HG03175 (cell line): ENCODE data around the gene ADAMTS2.

ENCODE experiments used
- ATAC-seq: cut with Tn5 transposase; IDR thresholded peaks from one replicate; pipeline ENCODE4 v1.9.1; 2021; ENCODE audit warnings: mild to moderate bottlenecking, moderate library complexity; ENCODE audit not compliant: unreplicated experiment

The ADAMTS2 gene

DNA sequence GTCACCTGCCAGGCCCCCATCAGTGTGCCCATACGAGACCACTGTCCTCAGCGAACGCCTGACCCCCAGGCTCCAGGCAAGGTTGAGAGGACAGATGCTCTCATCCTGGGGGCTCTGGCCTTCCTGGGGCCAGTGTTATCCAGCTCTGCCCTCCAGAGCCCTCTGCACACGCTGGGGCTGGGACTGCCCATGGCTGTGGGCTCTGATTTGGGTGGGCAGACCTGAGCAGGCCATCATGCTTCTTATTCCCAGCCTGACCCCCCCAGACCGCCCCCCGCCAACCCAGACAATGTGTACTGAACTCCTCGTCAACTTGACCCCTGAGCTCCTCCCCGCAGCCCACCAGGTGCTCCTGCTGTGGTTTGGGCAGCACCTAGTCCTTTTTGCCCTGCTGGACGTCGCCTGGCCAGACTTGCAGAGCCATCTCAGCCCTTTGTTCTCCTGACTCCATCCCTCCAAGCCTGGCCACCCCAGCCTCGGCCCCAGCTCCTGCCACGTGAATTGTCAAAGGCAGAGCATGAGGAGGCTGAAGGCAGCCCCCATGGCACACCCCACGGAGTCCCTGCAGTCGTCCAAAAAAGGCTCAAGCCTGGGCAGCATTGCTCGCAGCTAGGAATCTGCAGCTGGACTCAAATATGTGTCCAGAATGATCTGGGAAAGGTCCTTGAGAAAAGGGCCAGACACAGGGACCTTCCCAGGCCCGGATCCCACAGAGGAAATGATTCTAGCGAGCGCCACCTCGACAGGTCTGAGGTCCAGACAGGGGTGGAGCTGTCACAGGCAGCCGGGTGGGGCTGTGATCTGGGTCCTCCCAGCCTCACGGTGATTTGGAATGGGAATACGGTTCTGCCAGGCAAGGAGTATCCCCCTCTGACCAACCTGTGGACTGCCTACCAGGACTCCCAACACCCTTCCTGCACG lies 87.0 kb downstream of the ADAMTS2 start:
- no peak for ATAC-seq

DNA sequence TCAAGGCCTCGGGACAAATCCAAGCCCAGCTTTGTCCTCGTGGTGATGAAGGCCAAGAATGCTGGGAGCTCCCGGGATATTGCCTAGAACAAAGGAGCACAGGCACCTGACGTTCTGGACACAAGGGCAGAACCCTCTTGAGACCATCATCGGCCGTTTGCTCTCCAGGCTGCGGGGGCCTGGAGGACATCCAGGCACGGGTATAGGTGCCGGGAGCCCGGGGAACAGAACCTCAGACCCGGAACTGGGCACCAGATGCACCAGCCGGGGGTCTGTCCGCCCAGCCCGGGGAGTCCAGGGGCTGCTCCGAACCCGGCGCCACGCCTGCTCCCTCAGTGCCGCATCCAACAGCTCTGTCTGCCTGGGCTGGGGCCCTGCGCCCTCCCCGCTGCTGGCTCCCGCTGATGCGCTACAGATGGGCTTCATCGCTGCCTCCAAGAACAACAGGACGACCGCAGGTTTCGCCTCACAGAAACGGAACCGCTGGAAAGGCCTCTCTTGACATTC lies 88.0 kb downstream of the ADAMTS2 start:
- no peak for ATAC-seq

DNA sequence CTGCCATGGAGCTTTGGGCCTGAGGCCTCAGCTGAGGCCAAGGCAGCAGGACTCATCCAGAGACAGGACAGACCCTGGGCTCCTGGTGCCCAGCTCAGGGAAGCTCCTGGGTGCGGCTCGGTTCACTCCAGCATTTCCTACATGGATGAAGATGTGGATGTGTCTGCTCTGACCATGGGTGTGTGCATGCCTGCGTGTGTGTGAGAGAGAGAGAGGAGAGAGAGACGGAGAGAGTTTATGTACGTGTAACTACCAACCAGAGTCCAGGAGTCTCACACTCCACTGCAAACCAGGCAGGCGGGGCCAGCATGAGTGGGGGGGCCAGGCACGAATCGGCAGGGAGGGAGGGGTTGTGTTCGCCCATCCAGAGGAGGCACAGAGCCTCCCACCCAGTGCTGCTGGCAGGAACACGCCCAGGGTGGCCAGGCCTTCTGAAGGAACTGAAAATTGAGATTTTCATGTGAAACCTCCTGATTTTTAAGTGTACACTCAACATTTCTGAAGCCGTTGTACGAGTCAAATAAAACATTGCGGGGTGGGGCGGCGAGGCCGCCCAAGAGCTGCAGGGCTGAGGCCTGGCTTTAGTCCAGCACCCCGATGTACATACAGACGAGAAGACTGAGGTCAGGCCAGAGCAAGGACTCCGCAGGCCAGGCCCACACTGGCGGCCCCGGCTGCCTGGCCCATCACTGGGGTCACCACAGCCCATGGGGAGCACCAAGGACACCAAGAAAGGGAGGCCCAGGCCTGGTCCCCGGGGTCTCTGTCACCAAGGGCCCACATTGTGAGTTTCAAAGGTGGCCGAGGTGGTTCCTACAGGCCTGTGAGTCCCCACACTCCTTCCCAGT lies 88.7 kb downstream of the ADAMTS2 start:
- no peak for ATAC-seq

DNA sequence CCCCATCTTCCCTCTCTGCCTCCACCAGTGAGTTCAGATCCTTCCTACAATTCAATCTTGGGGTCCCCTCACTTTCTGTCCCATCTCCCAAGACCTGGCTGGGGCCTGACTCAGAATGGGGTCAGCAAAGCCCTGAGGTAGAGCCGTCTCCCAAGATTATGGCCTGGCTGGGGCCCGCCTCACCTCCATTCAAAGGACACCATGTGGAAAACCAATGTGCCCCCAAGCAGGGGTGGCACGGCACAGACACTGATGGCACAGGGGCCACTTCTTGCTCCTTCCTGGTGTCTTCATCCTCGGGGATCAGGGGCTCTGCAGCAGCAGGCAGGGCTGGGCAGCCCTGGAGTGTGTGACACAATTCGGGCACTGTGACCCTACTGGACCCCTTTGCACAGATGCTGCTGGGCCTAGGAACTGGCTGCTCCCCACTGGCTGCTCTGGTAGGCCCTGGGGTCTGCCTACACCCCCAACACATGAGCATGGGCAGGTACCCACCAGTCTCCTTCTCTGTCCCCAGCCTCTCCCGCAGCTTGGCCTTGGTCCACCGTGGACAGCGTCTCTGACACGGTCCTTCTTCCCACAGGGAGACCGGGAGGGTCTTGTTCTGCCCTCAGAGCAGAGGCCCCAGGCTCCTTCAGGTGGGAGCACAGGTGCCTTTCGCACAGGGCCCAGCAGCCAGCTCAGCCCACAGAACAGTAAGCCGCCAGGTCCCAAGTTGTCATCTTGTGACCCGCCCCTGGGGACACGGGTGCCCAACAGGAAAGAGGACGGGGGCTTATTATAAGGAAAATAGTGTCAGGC lies 89.5 kb downstream of the ADAMTS2 start:
- ATAC-seq = no peak

- ATAC-seq = no peak
Observed at GRCh38 chr5:179254638-179255271, 90.5 kb downstream of the ADAMTS2 start.

- no peak for ATAC-seq
Observed at GRCh38 chr5:179253730-179254129, 91.5 kb downstream of the ADAMTS2 start.

DNA sequence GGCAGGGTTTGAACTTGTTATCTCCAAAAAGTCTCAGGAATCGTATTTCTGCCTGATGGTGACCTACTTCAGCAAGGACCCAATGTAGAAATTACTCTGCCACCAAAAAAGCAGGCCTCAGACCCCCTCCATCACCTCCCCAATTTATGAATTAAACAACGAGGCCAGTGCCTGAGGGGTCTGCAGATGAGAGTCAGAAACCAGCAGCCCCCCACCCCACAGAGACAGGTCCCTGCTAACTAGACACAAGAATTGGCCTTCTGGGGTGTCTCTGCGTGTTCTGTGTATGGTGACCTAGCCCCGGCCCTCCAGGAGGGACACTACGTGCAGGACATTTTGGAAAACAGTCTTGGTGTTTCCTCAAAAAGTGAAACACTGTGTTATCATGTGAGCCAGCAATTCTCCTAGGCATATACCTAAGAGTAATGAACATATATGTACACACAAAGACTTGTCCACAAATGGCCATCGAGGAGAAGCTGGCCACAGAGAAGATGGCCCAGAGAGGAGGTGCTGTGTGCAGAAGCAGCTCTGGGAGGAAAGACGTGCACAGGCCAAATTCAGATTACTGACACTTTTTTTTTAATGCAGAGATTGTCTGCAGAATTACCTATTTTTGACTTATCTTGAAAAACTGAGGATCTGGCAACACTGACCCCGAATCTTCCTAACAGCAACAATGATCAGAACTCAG lies 93.8 kb downstream of the ADAMTS2 start:
- no peak for ATAC-seq

GRCh38 chr5:179250561-179251225 lies 94.6 kb downstream of the ADAMTS2 start:
- ATAC-seq = no peak

DNA sequence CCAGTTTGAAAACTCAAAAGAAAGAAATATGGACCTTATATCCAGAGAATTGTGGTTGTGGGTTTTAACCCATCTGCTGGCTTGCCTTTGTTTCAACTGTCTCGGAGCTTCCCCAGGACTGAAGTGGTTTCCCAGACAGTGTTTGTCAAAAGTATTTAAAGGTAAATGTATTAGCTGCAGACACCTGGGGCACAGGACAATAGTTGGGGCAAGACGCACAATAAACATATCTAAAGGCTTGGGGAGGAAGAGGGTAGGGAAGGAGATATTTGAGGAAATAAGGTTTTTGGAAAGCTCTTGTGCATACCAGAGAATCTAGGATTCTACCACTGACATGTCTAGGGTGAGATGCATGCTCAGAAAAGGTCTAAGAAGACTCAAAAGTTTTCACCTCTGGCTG lies 99.0 kb downstream of the ADAMTS2 start:
- ATAC-seq = no peak

DNA sequence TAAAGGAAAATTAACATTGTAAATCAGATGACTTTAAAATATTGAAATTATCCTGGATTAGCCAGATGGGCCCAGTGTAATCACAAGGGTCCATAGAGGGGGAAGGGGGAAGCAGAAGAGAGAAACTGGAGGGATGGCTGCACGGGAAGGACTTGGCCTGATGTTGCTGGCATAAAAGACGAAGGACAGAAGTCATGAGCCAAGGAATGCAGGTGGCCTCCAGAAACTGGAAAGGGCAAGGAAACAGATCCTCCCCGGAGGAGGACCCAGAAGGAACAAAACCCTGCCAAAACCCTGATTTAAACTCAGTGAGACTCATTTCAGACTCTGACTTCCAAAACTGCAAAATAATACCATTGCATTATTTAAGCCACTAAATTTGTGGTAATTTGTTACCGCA lies 100.2 kb downstream of the ADAMTS2 start:
- ATAC-seq = no peak

DNA sequence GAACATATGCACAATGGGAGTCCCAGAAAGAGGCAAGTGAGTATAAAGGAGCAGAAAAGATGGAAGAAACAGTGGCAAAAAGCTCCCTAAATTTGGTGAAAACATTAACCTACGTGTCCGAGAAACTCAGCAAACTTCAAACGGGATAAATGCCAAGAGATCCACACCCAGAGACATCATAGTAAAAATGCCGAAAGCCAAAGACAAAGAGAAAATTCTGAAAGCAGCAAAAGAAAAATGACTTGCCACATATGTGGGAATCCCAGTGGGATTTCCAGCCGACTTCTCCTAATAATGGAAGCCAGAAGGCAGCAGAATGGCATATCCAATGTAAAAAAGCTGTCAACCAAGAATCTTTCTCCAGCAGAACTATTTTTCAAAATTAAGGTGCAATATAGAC lies 101.2 kb downstream of the ADAMTS2 start:
- no peak for ATAC-seq

GRCh38 chr5:179243333-179243732 lies 101.9 kb downstream of the ADAMTS2 start:
- no peak for ATAC-seq

DNA sequence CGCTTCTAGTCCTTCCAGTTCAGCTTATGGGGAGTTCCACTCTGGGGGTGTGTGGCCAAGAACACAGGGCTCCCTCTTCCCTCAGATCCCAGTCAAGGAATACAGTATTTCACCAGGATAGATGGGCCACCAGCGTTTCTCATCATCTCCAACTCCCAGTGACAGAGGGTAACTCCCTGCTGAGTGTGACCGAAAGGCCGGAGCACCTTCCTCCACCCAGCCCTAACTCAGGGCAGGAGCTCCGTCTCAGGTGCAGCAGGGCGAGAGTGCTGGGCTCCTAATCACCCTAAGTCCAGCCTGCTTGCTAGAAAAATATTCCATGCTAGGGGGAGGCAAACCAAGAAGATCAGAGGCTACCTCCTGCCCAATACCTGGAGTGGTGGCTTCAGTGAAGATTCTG lies 102.6 kb downstream of the ADAMTS2 start:
- no peak for ATAC-seq

GRCh38 chr5:179241764-179242370 lies 103.4 kb downstream of the ADAMTS2 start:
- ATAC-seq = no peak

GRCh38 chr5:179241175-179241574 lies 104.1 kb downstream of the ADAMTS2 start:
- no peak for ATAC-seq

DNA sequence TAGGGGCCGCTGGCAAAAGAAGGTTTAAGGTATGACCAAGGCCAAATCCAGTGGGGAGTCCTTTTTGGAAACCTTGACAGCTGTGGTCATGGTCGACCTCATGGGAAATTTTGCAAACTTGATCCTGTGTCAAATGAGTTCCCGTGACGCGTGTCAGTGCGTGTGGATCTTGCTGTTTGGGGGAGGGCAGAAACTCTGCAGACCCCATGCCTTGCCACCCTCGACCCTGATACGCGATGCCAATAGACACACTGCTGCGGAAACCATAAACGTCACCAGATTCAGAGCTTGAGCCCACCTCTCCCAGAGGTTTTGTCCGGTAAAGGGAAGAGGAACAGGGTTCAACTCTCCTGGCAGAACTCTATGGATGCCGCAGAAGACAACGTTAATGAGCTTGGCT lies 104.7 kb downstream of the ADAMTS2 start:
- ATAC-seq = no peak

- ATAC-seq = no peak
Observed at GRCh38 chr5:179239256-179240135, 105.8 kb downstream of the ADAMTS2 start.

- no peak for ATAC-seq
Observed at GRCh38 chr5:179238628-179238970, 106.7 kb downstream of the ADAMTS2 start.
